ENCODE results near the gene NTN4. TPM values are rescaled to one million over a fixed set of nuclear protein-coding genes. Genes with fewer than 3 reads are reported as not detected.

Gene NTN4
- total and polyA plus RNA-seq, 7 experiments from 2014 or later, result 0.08 to 0.86 TPM; not detected in 5

DNA sequence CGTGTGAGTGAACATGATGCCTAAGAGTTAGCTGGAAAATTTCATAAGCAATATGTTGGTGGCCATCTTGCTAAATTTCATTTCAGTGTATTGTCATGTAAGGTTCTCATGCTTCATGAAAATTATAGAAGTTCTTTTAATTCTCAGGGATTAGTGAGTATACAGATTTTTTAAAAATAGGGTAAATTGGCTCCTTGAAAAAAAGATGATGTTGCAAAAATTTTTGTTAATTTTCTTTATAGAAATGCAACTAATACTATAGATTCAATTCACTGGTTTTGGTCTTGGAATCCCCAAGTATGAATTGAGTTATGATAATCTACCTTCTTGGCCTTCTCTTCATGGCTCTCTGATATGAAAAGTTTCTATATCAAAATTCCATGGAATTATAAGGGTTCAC, 75.4 kb downstream of the NTN4 start:
- H3K4me3 Mint-ChIP-seq, result no peak overlapping the region
- DNase-seq (no peak), ATAC-seq (no peak)
- intact Hi-C loops (cut with micrococcal nuclease), result no loop called here
- Histone ChIP-seq H3K4me3 (ENCODE audit: low read length) (no peak overlapping the region), H3K27ac (ENCODE audit: low read depth, low read length) (no peak overlapping the region), H3K27me3 (ENCODE audit: control insufficient read depth in 2 of 2, insufficient read depth in 2 of 2, low read length in 2 of 2) (no peaks in the 10 kb centered on the region), H3K4me1 (ENCODE audit: control insufficient read depth in 2 of 2, insufficient read depth in 2 of 2, low read length in 2 of 2) (no peaks in the 10 kb centered on the region), H3K36me3 (ENCODE audit: control insufficient read depth in 2 of 3, insufficient read depth in 3 of 3, low read length in 3 of 3) (no peaks in the 10 kb centered on the region), H3K9me3 (ENCODE audit: control insufficient read depth in 2 of 3, low read length in 3 of 3) (no peaks in the 10 kb centered on the region)
- ChIA-PET CTCF (no interaction called here), POLR2A (no interaction called here)
- H3K27me3 Mint-ChIP-seq, result peaks cover 0 to 8% (median 5%) of the 10 kb centered on the region in 5 donors
- no peaks in the 10 kb centered on the region for H3K36me3 Mint-ChIP-seq
- H3K27ac Mint-ChIP-seq, result no peak overlapping the region
- no peaks in the 10 kb centered on the region for H3K9me3 Mint-ChIP-seq
- H3K4me1 Mint-ChIP-seq, result no peaks in the 10 kb centered on the region

GRCh38 chr12:95712269-95712668, 78.3 kb downstream of the NTN4 start:
- H3K4me1 Mint-ChIP-seq, result no peaks in the 10 kb centered on the region
- no peak overlapping the region for H3K4me3 Mint-ChIP-seq
- Histone ChIP-seq H3K4me1 (ENCODE audit: control insufficient read depth in 2 of 2, insufficient read depth in 2 of 2, low read length in 2 of 2) (no peaks in the 10 kb centered on the region), H3K36me3 (ENCODE audit: control insufficient read depth in 2 of 3, insufficient read depth in 3 of 3, low read length in 3 of 3) (no peaks in the 10 kb centered on the region), H3K27ac (ENCODE audit: low read depth, low read length) (no peak overlapping the region), H3K9me3 (ENCODE audit: control insufficient read depth in 2 of 3, low read length in 3 of 3) (no peaks in the 10 kb centered on the region), H3K27me3 (ENCODE audit: control insufficient read depth in 2 of 2, insufficient read depth in 2 of 2, low read length in 2 of 2) (no peaks in the 10 kb centered on the region), H3K4me3 (ENCODE audit: low read length) (no peak overlapping the region)
- H3K27ac Mint-ChIP-seq, result no peak overlapping the region
- POLR2A ChIA-PET, result no interaction called here
- H3K9me3 Mint-ChIP-seq, result no peaks in the 10 kb centered on the region
- H3K36me3 Mint-ChIP-seq, result no peaks in the 10 kb centered on the region
- intact Hi-C loops (cut with micrococcal nuclease), result no loop called here
- peaks cover 0 to 14% (median 5%) of the 10 kb centered on the region in 5 donors for H3K27me3 Mint-ChIP-seq
- ATAC-seq, result no peak
- DNase-seq, result no peak
- CTCF ChIA-PET, result no interaction called here

GRCh38 chr12:95710386-95710785, 80.2 kb downstream of the NTN4 start:
- Histone ChIP-seq H3K4me3 (ENCODE audit: low read length) (no peak overlapping the region), H3K9me3 (ENCODE audit: control insufficient read depth in 2 of 3, low read length in 3 of 3) (no peaks in the 10 kb centered on the region), H3K36me3 (ENCODE audit: control insufficient read depth in 2 of 3, insufficient read depth in 3 of 3, low read length in 3 of 3) (no peaks in the 10 kb centered on the region), H3K27ac (ENCODE audit: low read depth, low read length) (no peak overlapping the region), H3K27me3 (ENCODE audit: control insufficient read depth in 2 of 2, insufficient read depth in 2 of 2, low read length in 2 of 2) (no peaks in the 10 kb centered on the region), H3K4me1 (ENCODE audit: control insufficient read depth in 2 of 2, insufficient read depth in 2 of 2, low read length in 2 of 2) (no peaks in the 10 kb centered on the region)
- intact Hi-C loops (cut with micrococcal nuclease), result no loop called here
- no peak for ATAC-seq
- no peak overlapping the region for H3K4me3 Mint-ChIP-seq
- no peaks in the 10 kb centered on the region for H3K9me3 Mint-ChIP-seq
- no peaks in the 10 kb centered on the region for H3K36me3 Mint-ChIP-seq
- CTCF ChIA-PET, result no interaction called here
- H3K27me3 Mint-ChIP-seq, result peaks cover 0 to 20% (median 5%) of the 10 kb centered on the region in 5 donors
- no peaks in the 10 kb centered on the region for H3K4me1 Mint-ChIP-seq
- H3K27ac Mint-ChIP-seq, result no peak overlapping the region
- no peak for DNase-seq
- POLR2A ChIA-PET, result no interaction called here

DNA sequence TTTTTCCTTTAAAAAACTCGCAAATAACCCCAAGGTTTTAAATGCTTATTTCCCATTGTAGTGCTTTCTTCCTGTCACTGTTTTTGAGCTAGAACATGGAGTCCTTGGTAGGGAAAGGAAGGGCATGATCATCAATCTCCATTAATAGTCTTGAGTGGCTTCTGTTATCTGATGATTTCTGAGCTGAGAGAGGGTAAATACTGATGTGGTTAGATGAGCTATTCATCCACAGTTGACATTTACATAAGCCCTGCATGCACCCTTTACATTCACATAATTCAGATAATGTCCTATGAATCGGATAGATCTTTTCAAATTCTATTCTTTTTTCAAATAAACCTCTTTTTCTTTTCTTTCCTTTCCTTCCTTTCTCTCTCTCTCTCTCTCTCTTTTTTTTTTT, 81.4 kb downstream of the NTN4 start:
- Mint-ChIP-seq H3K9me3 (no peaks in the 10 kb centered on the region), H3K27ac (no peak overlapping the region), H3K36me3 (no peaks in the 10 kb centered on the region), H3K4me1 (no peaks in the 10 kb centered on the region), H3K4me3 (no peak overlapping the region), H3K27me3 (peaks cover 0 to 21% (median 9%) of the 10 kb centered on the region in 5 donors)
- no peak for ATAC-seq
- Histone ChIP-seq H3K27me3 (ENCODE audit: control insufficient read depth in 2 of 2, insufficient read depth in 2 of 2, low read length in 2 of 2) (no peaks in the 10 kb centered on the region), H3K4me3 (ENCODE audit: low read length) (no peak overlapping the region), H3K9me3 (ENCODE audit: control insufficient read depth in 2 of 3, low read length in 3 of 3) (no peaks in the 10 kb centered on the region), H3K27ac (ENCODE audit: low read depth, low read length) (no peak overlapping the region), H3K4me1 (ENCODE audit: control insufficient read depth in 2 of 2, insufficient read depth in 2 of 2, low read length in 2 of 2) (no peaks in the 10 kb centered on the region), H3K36me3 (ENCODE audit: control insufficient read depth in 2 of 3, insufficient read depth in 3 of 3, low read length in 3 of 3) (no peaks in the 10 kb centered on the region)
- POLR2A ChIA-PET, result interaction anchor here (0.6 kb wide), 1 partner anchor 32 kb away, joined by 3 read pairs; no protein-coding TSS in a partner anchor
- CTCF ChIA-PET, result no interaction called here
- DNase-seq, result no peak
- intact Hi-C loops (cut with micrococcal nuclease), result no loop called here

DNA sequence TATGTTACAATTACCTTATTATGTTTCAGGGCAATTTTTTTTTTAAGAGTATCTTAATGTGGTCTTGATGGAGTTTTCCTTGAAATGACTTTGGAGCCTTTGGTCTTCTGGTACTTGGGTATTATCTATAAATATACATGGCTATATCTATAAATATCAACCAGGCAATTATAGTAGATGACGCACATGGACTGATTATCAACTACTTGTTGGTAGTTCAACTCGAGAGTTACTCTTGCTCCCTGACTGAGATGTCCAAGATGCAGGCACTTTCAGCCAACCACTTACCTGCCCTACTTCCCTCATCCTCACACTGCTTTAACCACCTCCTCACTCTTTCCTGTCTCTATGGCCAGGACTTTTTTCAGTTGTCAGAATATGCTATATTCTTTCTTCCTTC, 85.4 kb downstream of the NTN4 start:
- no peaks in the 10 kb centered on the region for H3K36me3 ChIP-seq (ENCODE audit: control insufficient read depth in 2 of 3, insufficient read depth in 3 of 3, low read length in 3 of 3)
- no peak overlapping the region for H3K4me3 Mint-ChIP-seq
- no peak for DNase-seq
- POLR2A ChIA-PET, result no interaction called here
- H3K9me3 ChIP-seq (ENCODE audit: control insufficient read depth in 2 of 3, low read length in 3 of 3), result no peaks in the 10 kb centered on the region
- no peaks in the 10 kb centered on the region for H3K4me1 Mint-ChIP-seq
- CTCF ChIA-PET, result no interaction called here
- H3K4me3 ChIP-seq (ENCODE audit: low read length), result no peak overlapping the region
- peaks cover 5 to 36% (median 12%) of the 10 kb centered on the region in 5 donors for H3K27me3 Mint-ChIP-seq
- H3K27ac ChIP-seq (ENCODE audit: low read depth, low read length), result no peak overlapping the region
- H3K27me3 ChIP-seq (ENCODE audit: control insufficient read depth in 2 of 2, insufficient read depth in 2 of 2, low read length in 2 of 2), result no peaks in the 10 kb centered on the region
- H3K4me1 ChIP-seq (ENCODE audit: control insufficient read depth in 2 of 2, insufficient read depth in 2 of 2, low read length in 2 of 2), result no peaks in the 10 kb centered on the region
- no peaks in the 10 kb centered on the region for H3K9me3 Mint-ChIP-seq
- no peak for ATAC-seq
- no peak overlapping the region for H3K27ac Mint-ChIP-seq
- H3K36me3 Mint-ChIP-seq, result no peaks in the 10 kb centered on the region
- intact Hi-C loops (cut with micrococcal nuclease), result no loop called here

DNA sequence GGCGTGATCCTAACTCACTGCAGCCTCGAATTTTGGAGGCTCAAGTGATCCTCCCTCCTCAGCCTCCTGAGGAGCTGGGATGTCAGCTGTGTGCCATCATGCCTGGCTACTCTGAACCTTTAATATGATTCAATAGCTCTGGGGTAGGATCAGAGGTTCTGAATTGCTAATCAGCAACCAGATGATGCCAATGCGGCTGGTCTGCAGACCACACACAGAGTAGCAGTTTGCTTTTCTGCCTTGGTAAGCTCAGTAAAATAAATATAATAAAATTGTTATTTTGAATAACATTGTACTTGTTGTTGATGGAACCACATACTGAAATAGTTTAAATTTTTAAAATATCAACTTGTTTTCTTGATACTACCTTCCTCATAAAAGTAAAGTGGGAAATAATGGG, 86.6 kb downstream of the NTN4 start:
- Mint-ChIP-seq H3K27ac (no peak overlapping the region), H3K4me1 (no peaks in the 10 kb centered on the region), H3K9me3 (no peaks in the 10 kb centered on the region), H3K4me3 (no peak overlapping the region), H3K27me3 (peaks cover 5 to 41% (median 12%) of the 10 kb centered on the region in 5 donors), H3K36me3 (no peaks in the 10 kb centered on the region)
- DNase-seq (no peak), ATAC-seq (no peak)
- POLR2A ChIA-PET, result no interaction called here
- Histone ChIP-seq H3K9me3 (ENCODE audit: control insufficient read depth in 2 of 3, low read length in 3 of 3) (no peaks in the 10 kb centered on the region), H3K4me1 (ENCODE audit: control insufficient read depth in 2 of 2, insufficient read depth in 2 of 2, low read length in 2 of 2) (no peaks in the 10 kb centered on the region), H3K36me3 (ENCODE audit: control insufficient read depth in 2 of 3, insufficient read depth in 3 of 3, low read length in 3 of 3) (no peaks in the 10 kb centered on the region), H3K4me3 (ENCODE audit: low read length) (no peak overlapping the region), H3K27me3 (ENCODE audit: control insufficient read depth in 2 of 2, insufficient read depth in 2 of 2, low read length in 2 of 2) (no peaks in the 10 kb centered on the region), H3K27ac (ENCODE audit: low read depth, low read length) (no peak overlapping the region)
- CTCF ChIA-PET, result no interaction called here
- intact Hi-C loops (cut with micrococcal nuclease), result no loop called here

DNA sequence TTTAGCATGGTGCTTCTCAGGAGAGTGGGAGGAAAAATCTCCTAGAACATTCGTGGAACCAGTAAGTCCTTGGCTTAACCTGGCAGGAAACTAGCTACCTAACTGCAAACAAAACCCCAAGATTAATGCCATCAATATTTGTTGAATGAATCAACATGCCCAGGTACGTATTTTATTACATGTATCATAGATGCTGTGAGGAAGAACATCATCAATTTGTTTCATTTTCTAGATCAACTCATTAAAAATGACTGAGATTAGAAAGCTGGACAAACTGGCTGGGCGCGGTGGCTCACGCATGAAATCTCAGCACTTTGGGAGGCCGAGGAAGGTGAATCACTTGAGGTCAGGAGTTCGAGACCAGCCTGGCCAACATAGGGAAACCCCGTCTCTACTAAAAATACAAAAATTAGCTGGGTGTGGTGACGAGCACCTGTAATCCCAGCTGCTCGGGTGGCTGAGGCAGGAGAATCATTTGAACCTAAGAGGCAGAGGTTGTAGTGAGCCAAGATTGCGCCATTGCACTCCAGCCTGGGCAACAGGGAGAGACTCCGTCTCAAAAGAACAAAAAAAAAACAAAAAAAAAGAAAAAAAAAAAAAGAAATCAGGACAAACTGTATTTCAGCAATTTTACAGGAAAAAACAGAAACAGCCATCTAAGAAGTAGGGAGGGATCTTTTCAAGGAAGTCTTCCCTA, 88.7 kb downstream of the NTN4 start:
- Mint-ChIP-seq H3K27ac (no peak overlapping the region), H3K4me1 (no peaks in the 10 kb centered on the region), H3K36me3 (no peaks in the 10 kb centered on the region), H3K4me3 (no peak overlapping the region), H3K27me3 (peaks cover 0 to 25% (median 10%) of the 10 kb centered on the region in 5 donors), H3K9me3 (no peaks in the 10 kb centered on the region)
- Histone ChIP-seq H3K9me3 (ENCODE audit: control insufficient read depth in 2 of 3, low read length in 3 of 3) (no peaks in the 10 kb centered on the region), H3K4me3 (ENCODE audit: low read length) (no peak overlapping the region), H3K4me1 (ENCODE audit: control insufficient read depth in 2 of 2, insufficient read depth in 2 of 2, low read length in 2 of 2) (no peaks in the 10 kb centered on the region), H3K27me3 (ENCODE audit: control insufficient read depth in 2 of 2, insufficient read depth in 2 of 2, low read length in 2 of 2) (no peaks in the 10 kb centered on the region), H3K27ac (ENCODE audit: low read depth, low read length) (no peak overlapping the region), H3K36me3 (ENCODE audit: control insufficient read depth in 2 of 3, insufficient read depth in 3 of 3, low read length in 3 of 3) (no peaks in the 10 kb centered on the region)
- POLR2A ChIA-PET, result no interaction called here
- DNase-seq, result no peak
- intact Hi-C loops (cut with micrococcal nuclease), result no loop called here
- CTCF ChIA-PET, result no interaction called here
- ATAC-seq, result no peak
